CD8-positive, alpha-beta memory T cell (primary cell): ENCODE results near the gene RABGAP1L. TPM values are rescaled to one million over a fixed set of nuclear protein-coding genes. Genes with fewer than 3 reads are reported as not detected.
A peak's percentile ranks its signal among the peaks of the same experiment; 100 is the strongest.

Experiments
- CTCF ChIA-PET: fragments of 350-600 bp; sonication (Branson Sonifier 250); formaldehyde crosslinking; loops from one replicate; lab custom pipeline; 2021; ENCODE audit warnings: antibody characterized with exemption; lab: Charles Lee
- POLR2A ChIA-PET: fragments of 350-600 bp; sonication (Branson Sonifier 250); formaldehyde crosslinking; loops from one replicate; lab custom pipeline; 2021; ENCODE audit warnings: antibody characterized with exemption; lab: Charles Lee
- DNase-seq, 5 donors: peaks; one replicate each; pipeline versions ENCODE4 v3.0.0 to v3.0.0-alpha.2; 2020 to 2022; ENCODE audit warnings: mixed read lengths in 1 of 5
- H3K27ac ChIP-seq: one replicate; pipeline ENCODE4 v1.7.0; 2013; ENCODE audit warnings: low read depth, mild to moderate bottlenecking, low read length, moderate library complexity
- H3K27me3 ChIP-seq: 2 replicates; pipeline ENCODE4 v1.7.0; 2013; ENCODE audit warnings: low read length, mild to moderate bottlenecking; ENCODE audit not compliant: insufficient read depth, poor library complexity, severe bottlenecking
- H3K36me3 ChIP-seq: 2 replicates; pipeline ENCODE4 v1.7.0; 2013; ENCODE audit warnings: mild to moderate bottlenecking, low read length, moderate library complexity; ENCODE audit not compliant: insufficient read depth
- H3K4me1 ChIP-seq: 2 replicates; pipeline ENCODE4 v1.7.0; 2013; ENCODE audit warnings: mild to moderate bottlenecking, low read length, moderate library complexity; ENCODE audit not compliant: insufficient read depth
- H3K4me3 ChIP-seq: 2 replicates; pipeline ENCODE4 v1.7.0; 2013; ENCODE audit warnings: mild to moderate bottlenecking, low read length
- H3K9me3 ChIP-seq: 2 replicates; pipeline ENCODE4 v1.7.0; 2013; ENCODE audit warnings: mild to moderate bottlenecking, low read length
- H3K27ac Mint-ChIP-seq, 8 donors: one replicate each; pipeline ENCODE4 v1.8.0; 2020 to 2021; ENCODE audit warnings: mixed read lengths in 8 of 8, mild to moderate bottlenecking in 6 of 8, inconsistent platforms in 3 of 8, moderate library complexity in 3 of 8
- H3K27me3 Mint-ChIP-seq, 2 donors: one replicate each; pipeline ENCODE4 v1.8.0; 2020 to 2021; ENCODE audit warnings: mixed read lengths in 2 of 2, mild to moderate bottlenecking in 1 of 2, moderate library complexity in 1 of 2
- H3K36me3 Mint-ChIP-seq, 3 donors: one replicate each; pipeline ENCODE4 v1.8.0; 2020 to 2021; ENCODE audit warnings: mixed read lengths in 3 of 3, inconsistent platforms in 1 of 3, mild to moderate bottlenecking in 1 of 3
- H3K4me1 Mint-ChIP-seq, 3 donors: one replicate each; pipeline ENCODE4 v1.8.0; 2020 to 2021; ENCODE audit warnings: mixed read lengths in 3 of 3, inconsistent platforms in 1 of 3, mild to moderate bottlenecking in 1 of 3
- H3K4me3 Mint-ChIP-seq, 7 donors: one replicate each; pipeline ENCODE4 v1.8.0; 2020 to 2021; ENCODE audit warnings: mixed read lengths in 7 of 7, mild to moderate bottlenecking in 6 of 7, moderate library complexity in 4 of 7, inconsistent platforms in 2 of 7
- H3K9me3 Mint-ChIP-seq, 5 donors: one replicate each; pipeline ENCODE4 v1.8.0; 2020 to 2022; ENCODE audit warnings: mixed read lengths in 5 of 5, mild to moderate bottlenecking in 3 of 5, moderate library complexity in 2 of 5, inconsistent platforms in 1 of 5
- polyA plus RNA-seq: library from polyadenylated mRNA; unstranded; fragments of 300-500 nt; fragmentation: Illumina TruSeq; gene quantifications from one replicate; pipeline ENCODE4 v1.2.3, GENCODE V29; 2021
- total RNA-seq, 2 experiments: library from RNA; stranded (reverse); gene quantifications; one replicate each; pipeline ENCODE4 v1.2.3, GENCODE V29; 2021

The RABGAP1L gene
- total and polyA plus RNA-seq, 3 experiments from 2014 or later: 41.7 to 78.5 (median 42.7) TPM

GRCh38 chr1:174366946-174367345 lies 207.6 kb downstream of the RABGAP1L start:
- DNase-seq: no peak
- CTCF ChIA-PET: no interaction called here
- Histone ChIP-seq H3K4me3 (no peak overlapping the region), H3K9me3 (no peaks in the 10 kb centered on the region), H3K4me1 (no peaks in the 10 kb centered on the region), H3K27ac (no peak overlapping the region), H3K27me3 (no peaks in the 10 kb centered on the region), H3K36me3 (no peaks in the 10 kb centered on the region)
- Mint-ChIP-seq H3K9me3 (no peaks in the 10 kb centered on the region), H3K4me1 (peaks cover 10 to 33% (median 32%) of the 10 kb centered on the region in 3 donors), H3K27me3 (no peaks in the 10 kb centered on the region), H3K36me3 (peaks cover 8 to 21% (median 13%) of the 10 kb centered on the region in 3 donors), H3K4me3 (no peak overlapping the region), H3K27ac (peak overlapping the region in 1 of 8 donors; percentile 37)
- POLR2A ChIA-PET: no interaction called here

GRCh38 chr1:174367892-174368291 lies 208.6 kb downstream of the RABGAP1L start:
- DNase-seq: no peak
- H3K4me3 Mint-ChIP-seq: no peak overlapping the region
- POLR2A ChIA-PET: no interaction called here
- H3K27me3 ChIP-seq: no peaks in the 10 kb centered on the region
- no peaks in the 10 kb centered on the region for H3K9me3 ChIP-seq
- H3K36me3 Mint-ChIP-seq: peaks cover 9 to 24% (median 13%) of the 10 kb centered on the region in 3 donors
- no peak overlapping the region for H3K27ac Mint-ChIP-seq
- CTCF ChIA-PET: no interaction called here
- peaks cover 5 to 27% (median 23%) of the 10 kb centered on the region in 3 donors for H3K4me1 Mint-ChIP-seq
- no peaks in the 10 kb centered on the region for H3K27me3 Mint-ChIP-seq
- no peak overlapping the region for H3K27ac ChIP-seq
- no peaks in the 10 kb centered on the region for H3K36me3 ChIP-seq
- H3K4me1 ChIP-seq: no peaks in the 10 kb centered on the region
- no peaks in the 10 kb centered on the region for H3K9me3 Mint-ChIP-seq
- no peak overlapping the region for H3K4me3 ChIP-seq

DNA sequence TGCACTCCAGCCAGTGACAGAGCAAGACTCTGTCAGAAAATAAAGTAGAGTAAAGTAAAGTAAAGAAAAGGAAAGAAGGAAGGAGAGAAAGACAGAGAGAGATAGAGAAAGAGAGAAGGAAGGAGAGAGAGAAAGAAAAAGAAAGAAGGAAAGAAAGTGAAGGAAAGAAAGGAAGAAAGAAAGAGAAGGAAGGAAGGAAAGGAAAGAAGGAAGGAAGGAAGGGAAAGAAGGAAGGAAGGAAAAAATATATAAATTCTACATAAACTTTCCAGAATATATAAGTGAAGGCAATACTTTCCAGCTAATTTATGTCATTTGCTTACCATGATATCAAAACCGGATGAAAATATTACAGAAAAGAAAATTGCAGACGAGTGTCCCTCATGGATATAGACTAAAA lies 216.7 kb downstream of the RABGAP1L start:
- Mint-ChIP-seq H3K9me3 (peaks cover 0 to 4% (median 4%) of the 10 kb centered on the region in 5 donors), H3K36me3 (peaks cover 17 to 49% (median 34%) of the 10 kb centered on the region in 3 donors), H3K4me1 (peaks cover 0 to 6% (median 3%) of the 10 kb centered on the region in 3 donors), H3K4me3 (no peak overlapping the region), H3K27me3 (no peaks in the 10 kb centered on the region), H3K27ac (no peak overlapping the region)
- ChIA-PET CTCF (no interaction called here), POLR2A (no interaction called here)
- no peak for DNase-seq
- H3K36me3 ChIP-seq: no peaks in the 10 kb centered on the region
- H3K9me3 ChIP-seq: no peaks in the 10 kb centered on the region
- no peak overlapping the region for H3K27ac ChIP-seq
- H3K4me3 ChIP-seq: no peak overlapping the region
- H3K4me1 ChIP-seq: no peaks in the 10 kb centered on the region
- H3K27me3 ChIP-seq: no peaks in the 10 kb centered on the region

GRCh38 chr1:174391716-174392115 lies 232.4 kb downstream of the RABGAP1L start:
- CTCF ChIA-PET: no interaction called here
- Mint-ChIP-seq H3K27ac (no peak overlapping the region), H3K9me3 (peaks cover 0 to 3% (median 0%) of the 10 kb centered on the region in 5 donors), H3K4me1 (peaks cover 4 to 15% (median 5%) of the 10 kb centered on the region in 3 donors), H3K4me3 (no peak overlapping the region), H3K36me3 (peaks cover 28 to 35% (median 34%) of the 10 kb centered on the region in 3 donors), H3K27me3 (no peaks in the 10 kb centered on the region)
- H3K27ac ChIP-seq: no peak overlapping the region
- DNase-seq: no peak
- no peak overlapping the region for H3K4me3 ChIP-seq
- no peaks in the 10 kb centered on the region for H3K27me3 ChIP-seq
- H3K4me1 ChIP-seq: no peaks in the 10 kb centered on the region
- H3K9me3 ChIP-seq: no peaks in the 10 kb centered on the region
- peaks cover 7% of the 10 kb centered on the region for H3K36me3 ChIP-seq
- POLR2A ChIA-PET: no interaction called here

DNA sequence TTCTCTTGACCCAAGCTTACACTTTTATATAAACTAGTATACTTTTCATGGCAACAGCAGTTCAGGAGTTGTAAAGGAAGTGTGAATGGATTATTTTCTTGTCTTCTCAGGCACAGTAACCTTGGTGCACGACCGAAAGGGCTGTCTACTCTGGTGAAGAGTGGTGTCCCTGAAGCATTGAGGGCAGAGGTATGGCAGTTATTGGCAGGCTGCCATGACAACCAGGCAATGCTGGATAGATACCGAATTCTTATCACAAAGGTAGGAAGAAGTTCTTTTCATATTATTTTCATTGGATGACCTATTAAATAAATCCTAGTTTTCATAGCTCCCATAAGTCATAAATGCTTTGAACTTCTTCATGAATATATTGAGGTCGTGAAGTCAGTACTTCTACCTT lies 234.6 kb downstream of the RABGAP1L start:
- H3K36me3 Mint-ChIP-seq: peaks cover 42 to 51% (median 50%) of the 10 kb centered on the region in 3 donors
- no peak overlapping the region for H3K27ac Mint-ChIP-seq
- no peaks in the 10 kb centered on the region for H3K4me1 ChIP-seq
- peaks cover 0 to 3% (median 0%) of the 10 kb centered on the region in 5 donors for H3K9me3 Mint-ChIP-seq
- H3K4me3 ChIP-seq: no peak overlapping the region
- peaks cover 16 to 25% (median 22%) of the 10 kb centered on the region in 3 donors for H3K4me1 Mint-ChIP-seq
- H3K9me3 ChIP-seq: no peaks in the 10 kb centered on the region
- no peaks in the 10 kb centered on the region for H3K27me3 Mint-ChIP-seq
- ChIA-PET POLR2A (no interaction called here), CTCF (no interaction called here)
- H3K4me3 Mint-ChIP-seq: peak overlapping the region in 1 of 7 donors; percentile 49
- H3K36me3 ChIP-seq: peaks cover 7% of the 10 kb centered on the region
- H3K27ac ChIP-seq: no peak overlapping the region
- no peaks in the 10 kb centered on the region for H3K27me3 ChIP-seq
- no peak for DNase-seq

- no peak overlapping the region for H3K4me3 Mint-ChIP-seq
- CTCF ChIA-PET: no interaction called here
- peaks cover 47 to 61% (median 55%) of the 10 kb centered on the region in 3 donors for H3K36me3 Mint-ChIP-seq
- no peak overlapping the region for H3K27ac ChIP-seq
- POLR2A ChIA-PET: no interaction called here
- no peak for DNase-seq
- no peak overlapping the region for H3K4me3 ChIP-seq
- H3K4me1 Mint-ChIP-seq: peaks cover 13 to 33% (median 15%) of the 10 kb centered on the region in 3 donors
- no peaks in the 10 kb centered on the region for H3K27me3 Mint-ChIP-seq
- H3K9me3 ChIP-seq: no peaks in the 10 kb centered on the region
- H3K27ac Mint-ChIP-seq: peak overlapping the region in 2 of 8 donors; percentile 76 to 78
- H3K9me3 Mint-ChIP-seq: peaks cover 0 to 5% (median 0%) of the 10 kb centered on the region in 5 donors
- no peaks in the 10 kb centered on the region for H3K4me1 ChIP-seq
- peaks cover 7% of the 10 kb centered on the region for H3K36me3 ChIP-seq
- no peaks in the 10 kb centered on the region for H3K27me3 ChIP-seq
These were observed 237.9 kb downstream of the RABGAP1L start for GRCh38 chr1:174397261-174397660.

DNA sequence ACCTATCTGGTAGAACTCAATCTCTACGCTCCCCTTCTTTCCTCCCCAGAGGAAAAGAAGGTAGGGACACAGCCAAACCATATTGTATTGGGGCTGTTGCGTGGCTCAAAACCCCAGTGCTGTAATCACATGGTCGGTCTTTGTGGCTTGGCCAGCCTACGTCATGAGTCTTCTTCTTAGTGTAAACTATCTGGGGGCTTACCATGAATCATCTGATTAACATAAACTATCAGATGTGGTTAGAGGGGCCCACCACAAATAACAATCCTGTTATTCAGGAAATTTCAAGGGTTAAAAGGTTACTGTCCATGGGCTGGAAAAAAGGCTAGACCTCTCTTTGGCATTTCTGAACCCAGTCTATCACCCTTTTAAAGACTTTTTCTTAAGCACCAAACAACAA lies 238.9 kb downstream of the RABGAP1L start:
- Mint-ChIP-seq H3K4me1 (peaks cover 21 to 41% (median 21%) of the 10 kb centered on the region in 3 donors), H3K9me3 (peaks cover 0 to 5% (median 0%) of the 10 kb centered on the region in 5 donors), H3K4me3 (no peak overlapping the region), H3K27ac (peak overlapping the region in 1 of 8 donors; percentile 68), H3K36me3 (peaks cover 43 to 63% (median 51%) of the 10 kb centered on the region in 3 donors), H3K27me3 (no peaks in the 10 kb centered on the region)
- CTCF ChIA-PET: no interaction called here
- H3K27me3 ChIP-seq: no peaks in the 10 kb centered on the region
- H3K27ac ChIP-seq: no peak overlapping the region
- H3K4me3 ChIP-seq: no peak overlapping the region
- peaks cover 7% of the 10 kb centered on the region for H3K36me3 ChIP-seq
- no peaks in the 10 kb centered on the region for H3K9me3 ChIP-seq
- H3K4me1 ChIP-seq: no peaks in the 10 kb centered on the region
- POLR2A ChIA-PET: no interaction called here
- DNase-seq: peak in 1 of 5 donors; percentile 46

- Histone ChIP-seq H3K4me1 (no peaks in the 10 kb centered on the region), H3K27me3 (no peaks in the 10 kb centered on the region), H3K27ac (no peak overlapping the region), H3K36me3 (no peaks in the 10 kb centered on the region), H3K9me3 (no peaks in the 10 kb centered on the region), H3K4me3 (no peak overlapping the region)
- H3K27ac Mint-ChIP-seq: no peak overlapping the region
- H3K4me1 Mint-ChIP-seq: peaks cover 21 to 41% (median 23%) of the 10 kb centered on the region in 3 donors
- H3K4me3 Mint-ChIP-seq: no peak overlapping the region
- peaks cover 0 to 5% (median 0%) of the 10 kb centered on the region in 5 donors for H3K9me3 Mint-ChIP-seq
- ChIA-PET CTCF (no interaction called here), POLR2A (no interaction called here)
- H3K27me3 Mint-ChIP-seq: no peaks in the 10 kb centered on the region
- DNase-seq: no peak
- H3K36me3 Mint-ChIP-seq: peaks cover 39 to 58% (median 44%) of the 10 kb centered on the region in 3 donors
These were observed 239.9 kb downstream of the RABGAP1L start for GRCh38 chr1:174399211-174399610.
